Measurements from ENCODE around the gene GNAQ.

DNA sequence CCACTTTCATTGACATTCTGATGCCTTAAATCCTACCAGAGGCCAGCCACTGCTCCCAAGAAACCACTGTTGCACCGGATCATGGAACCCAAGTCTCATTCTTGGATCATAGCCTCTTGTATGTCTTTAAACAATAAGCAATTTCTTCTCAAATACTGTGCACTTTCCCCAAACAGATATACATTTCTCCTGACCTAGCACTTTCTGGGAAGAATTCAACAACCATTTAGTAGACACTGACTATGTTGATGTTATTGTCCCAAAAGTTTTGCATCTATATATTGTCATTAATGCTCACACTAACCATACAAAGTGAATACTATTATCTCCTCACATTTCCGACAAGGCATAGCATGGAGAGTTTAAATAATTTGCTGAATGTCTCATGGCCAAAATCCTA lies 123.3 kb downstream of the GNAQ start:
- TF ChIP-seq CTCF (optimal IDR thresholded peaks at IDR 0.05 in 1 of 3, IDR thresholded peaks at IDR 0.05 in 1 of 3, conservative IDR thresholded peaks at IDR 0.05 in 1 of 3; ENCODE audit: extremely low read depth in 1 of 3, insufficient read depth in 2 of 3, low read length in 3 of 3) (no peak), EZH2 (IDR thresholded peaks at IDR 0.05; ENCODE audit: low read length) (no peak)

Data from keratinocyte (primary cell).